Measurements from ENCODE around the gene ERGIC3. TPM values are rescaled to one million over a fixed set of nuclear protein-coding genes. Genes with fewer than 3 reads are reported as not detected.

ERGIC3 gene
- total and polyA plus RNA-seq, 2 experiments from 2014 or later: 309 to 369 TPM

- H3K79me2 ChIP-seq: no peaks in the 10 kb centered on the region
- WGBS (ENCODE audit: low lambda C conversion rate, missing lambda C conversion rate): 81% methylated on average over 2 of the region's 2 CpGs
- DNase-seq (ENCODE audit: low spot score): no peak
- H3K4me1 ChIP-seq (ENCODE audit: insufficient read depth): no peaks in the 10 kb centered on the region
- H3K9me2 ChIP-seq (replicated peaks; ENCODE audit: insufficient read depth): no peaks in the 10 kb centered on the region
- H4K20me1 ChIP-seq (ENCODE audit: insufficient read depth, poor library complexity, severe bottlenecking): no peaks in the 10 kb centered on the region
- H3K36me3 ChIP-seq (replicated peaks; ENCODE audit: insufficient read depth, low read depth): no peaks in the 10 kb centered on the region
- H2AFZ ChIP-seq: no peak within 1 kb of the TSS
- H3K27ac ChIP-seq: no peak within 1 kb of the TSS
- no peak for TF ChIP-seq CTCF (IDR thresholded peaks at IDR 0.05; ENCODE audit: poor library complexity)
- no peak for TF ChIP-seq EZH2 (IDR thresholded peaks at IDR 0.05; ENCODE audit: borderline replicate concordance)
- TF ChIP-seq EZH2phosphoT487 (IDR thresholded peaks at IDR 0.05; ENCODE audit: low read depth, severe bottlenecking, unreplicated experiment): no peak
- no peak within 1 kb of the TSS for H3K4me2 ChIP-seq
- H3K9me3 ChIP-seq (ENCODE audit: low read depth): no peaks in the 10 kb centered on the region
- no peaks in the 10 kb centered on the region for H3K27me3 ChIP-seq
- H3K4me3 ChIP-seq: no peak within 1 kb of the TSS
Measured at GRCh38 chr20:35529552-35529951, 12.3 kb upstream of the ERGIC3 start, which contains the start of gene C20orf173. Gene C20orf173, minus strand, starts transcription at chr20:35529652. Its CDS starts 279 bp downstream, at chr20:35529373.

GRCh38 chr20:35539756-35540212 is 2.1 kb upstream of the ERGIC3 start:
- Histone ChIP-seq H3K4me1 (ENCODE audit: insufficient read depth) (peaks cover 10% of the 10 kb centered on the region), H4K20me1 (ENCODE audit: insufficient read depth, poor library complexity, severe bottlenecking) (no peaks in the 10 kb centered on the region), H2AFZ (peak overlapping the region; percentile 12), H3K4me3 (no peak overlapping the region), H3K9me2 (replicated peaks; ENCODE audit: insufficient read depth) (no peaks in the 10 kb centered on the region), H3K4me2 (peak overlapping the region; percentile 69), H3K27ac (no peak overlapping the region), H3K9me3 (ENCODE audit: low read depth) (no peaks in the 10 kb centered on the region), H3K27me3 (no peaks in the 10 kb centered on the region), H3K79me2 (peaks cover 6% of the 10 kb centered on the region), H3K36me3 (replicated peaks; ENCODE audit: insufficient read depth, low read depth) (no peaks in the 10 kb centered on the region)
- TF ChIP-seq CTCF (IDR thresholded peaks at IDR 0.05; ENCODE audit: poor library complexity) (no peak), EZH2 (IDR thresholded peaks at IDR 0.05; ENCODE audit: borderline replicate concordance) (no peak), EZH2phosphoT487 (IDR thresholded peaks at IDR 0.05; ENCODE audit: low read depth, severe bottlenecking, unreplicated experiment) (no peak)
- DNase-seq (ENCODE audit: low spot score): peak; percentile 87
- 36% methylated on average over 11 of the region's 11 CpGs for WGBS (ENCODE audit: low lambda C conversion rate, missing lambda C conversion rate)

- Histone ChIP-seq H3K9me3 (ENCODE audit: low read depth) (no peaks in the 10 kb centered on the region), H3K79me2 (peaks cover 6% of the 10 kb centered on the region), H3K36me3 (replicated peaks; ENCODE audit: insufficient read depth, low read depth) (no peaks in the 10 kb centered on the region), H3K4me2 (peak overlapping the region; percentile 82), H3K27me3 (no peaks in the 10 kb centered on the region), H4K20me1 (ENCODE audit: insufficient read depth, poor library complexity, severe bottlenecking) (no peaks in the 10 kb centered on the region), H3K27ac (no peak overlapping the region), H2AFZ (peak overlapping the region; percentile 78), H3K4me3 (peak overlapping the region; percentile 19), H3K9me2 (replicated peaks; ENCODE audit: insufficient read depth) (no peaks in the 10 kb centered on the region), H3K4me1 (ENCODE audit: insufficient read depth) (peaks cover 10% of the 10 kb centered on the region)
- DNase-seq (ENCODE audit: low spot score): no peak
- WGBS (ENCODE audit: low lambda C conversion rate, missing lambda C conversion rate): 14% methylated on average over 13 of the region's 13 CpGs
- TF ChIP-seq CTCF (IDR thresholded peaks at IDR 0.05; ENCODE audit: poor library complexity) (no peak), EZH2phosphoT487 (IDR thresholded peaks at IDR 0.05; ENCODE audit: low read depth, severe bottlenecking, unreplicated experiment) (no peak), EZH2 (IDR thresholded peaks at IDR 0.05; ENCODE audit: borderline replicate concordance) (no peak)
Measured at GRCh38 chr20:35541118-35541782, 628 bp upstream of the ERGIC3 start.

Data from hepatocyte (in vitro differentiated cells).